H1 (cell line): ENCODE results near the gene LRRC56. TPM values are rescaled to one million over a fixed set of nuclear protein-coding genes. Genes with fewer than 3 reads are reported as not detected.

Experiments used
- CTCF ChIA-PET: fragments of 300-600 bp; sonication (Branson Sonifier 250); formaldehyde crosslinking; loops from one replicate; lab custom pipeline; 2021; ENCODE audit not compliant: partially characterized antibody; lab: Charles Lee
- POLR2A ChIA-PET: fragments of 300-600 bp; sonication (Branson Sonifier 250); formaldehyde crosslinking; loops from one replicate; lab custom pipeline; 2021; ENCODE audit warnings: inconsistent platforms; ENCODE audit not compliant: partially characterized antibody; lab: Charles Lee
- DNase-seq, 2 experiments: peaks; one replicate each; pipeline versions ENCODE4 v3.0.0 to v3.0.0-alpha.2; 2010 to 2022; ENCODE audit warnings: low spot score in 2 of 2, low read depth in 1 of 2, mixed read lengths in 1 of 2
- FAIRE-seq: peaks from 2 replicates; lab custom pipeline; 2011; peaks lifted over from hg19 to GRCh38; lab: Jason Lieb, UNC
- H2AFZ ChIP-seq: 2 replicates; pipeline ENCODE4 v1.8.1; 2012; ENCODE audit warnings: low read length, inconsistent platforms
- H2AK5ac ChIP-seq: 2 replicates; pipeline ENCODE4 v1.6.1; 2013; ENCODE audit warnings: low read depth, low read length
- H2BK120ac ChIP-seq: replicated peaks from 2 replicates; pipeline ENCODE3; 2013; ENCODE audit warnings: low read depth, low read length, inconsistent platforms
- H2BK12ac ChIP-seq: 2 replicates; pipeline ENCODE4 v1.6.1; 2013; ENCODE audit warnings: low read depth, low read length
- H2BK15ac ChIP-seq: 2 replicates; pipeline ENCODE4 v1.6.1; 2013; ENCODE audit warnings: low read length
- H2BK20ac ChIP-seq: 2 replicates; pipeline ENCODE4 v1.6.1; 2013; ENCODE audit warnings: low read length
- H2BK5ac ChIP-seq: 2 replicates; pipeline ENCODE4 v1.6.1; 2013; ENCODE audit warnings: low read depth, low read length
- H3K14ac ChIP-seq: 2 replicates; pipeline ENCODE4 v1.6.1; 2013; ENCODE audit warnings: inconsistent platforms; ENCODE audit not compliant: insufficient read length
- H3K18ac ChIP-seq: 2 replicates; pipeline ENCODE4 v1.6.1; 2013; ENCODE audit warnings: low read length; ENCODE audit errors: extremely low read depth
- H3K23ac ChIP-seq: 2 replicates; pipeline ENCODE4 v1.6.1; 2013; ENCODE audit warnings: inconsistent platforms; ENCODE audit not compliant: insufficient read length
- H3K23me2 ChIP-seq: 2 replicates; pipeline ENCODE4 v1.6.1; 2013; ENCODE audit warnings: low read depth, low read length
- H3K27ac ChIP-seq: 2 replicates; pipeline ENCODE4 v1.6.1; 2011; ENCODE audit warnings: low read depth, low read length, inconsistent platforms
- H3K27me3 ChIP-seq, 4 experiments: replicated peaks in 1 of 4; 1 replicate in 1 of 4; 2 replicates in 3 of 4; pipeline versions ENCODE4 v1.6.1 to v1.8.1; 2011 to 2013; ENCODE audit warnings: low read length in 3 of 4, mild to moderate bottlenecking in 3 of 4, inconsistent platforms in 2 of 4, mixed read lengths in 2 of 4, moderate library complexity in 1 of 4; ENCODE audit not compliant: control insufficient read depth in 3 of 4, insufficient read depth in 3 of 4; ENCODE audit errors: extremely low read depth in 1 of 4
- H3K36me3 ChIP-seq, 4 experiments: 2 replicates each; pipeline versions ENCODE4 v1.6.1 to v1.8.1; 2011 to 2013; ENCODE audit warnings: mild to moderate bottlenecking in 4 of 4, low read length in 3 of 4, moderate library complexity in 2 of 4, control low read depth in 1 of 4, inconsistent platforms in 1 of 4; ENCODE audit not compliant: insufficient read depth in 4 of 4, control insufficient read depth in 2 of 4
- H3K4ac ChIP-seq: replicated peaks from 2 replicates; pipeline ENCODE3; 2013; ENCODE audit warnings: low read length, low read depth, mixed read lengths, inconsistent platforms; ENCODE audit not compliant: insufficient read length
- H3K4me1 ChIP-seq, 4 experiments: replicated peaks in 1 of 4; 1 replicate in 1 of 4; 2 replicates in 3 of 4; pipeline versions ENCODE4 v1.6.1 to v1.8.1; 2011 to 2013; ENCODE audit warnings: low read length in 3 of 4, inconsistent platforms in 2 of 4, mixed read lengths in 1 of 4; ENCODE audit not compliant: insufficient read depth in 4 of 4, control insufficient read depth in 3 of 4
- H3K4me2 ChIP-seq, 2 experiments: 2 replicates each; pipeline versions ENCODE4 v1.6.1 to v1.8.1; 2011 to 2013; ENCODE audit warnings: low read depth in 2 of 2, low read length in 2 of 2, control low read depth in 1 of 2, inconsistent platforms in 1 of 2, mild to moderate bottlenecking in 1 of 2; ENCODE audit not compliant: insufficient read depth in 1 of 2
- H3K4me3 ChIP-seq, 4 experiments: fragments of 200-600, 300-600 bp in 1 of 4; sonication (generic), shearing (Covaris generic), sonication (Bioruptor Twin) in 1 of 4; 2 replicates each; pipeline versions ENCODE4 v1.5.1 to v1.8.1; 2011 to 2016; ENCODE audit warnings: low read length in 4 of 4, low read depth in 3 of 4, control low read depth in 2 of 4, inconsistent platforms in 2 of 4, mild to moderate bottlenecking in 2 of 4, mixed read lengths in 1 of 4, moderate library complexity in 1 of 4; ENCODE audit not compliant: insufficient read depth in 2 of 4; ENCODE audit errors: extremely low read depth in 1 of 4
- H3K56ac ChIP-seq: replicated peaks from 2 replicates; pipeline ENCODE3; 2013; ENCODE audit warnings: low read depth, mild to moderate bottlenecking, mixed read lengths, low read length, inconsistent platforms; ENCODE audit not compliant: insufficient read length
- H3K79me1 ChIP-seq: 2 replicates; pipeline ENCODE4 v1.6.1; 2013; ENCODE audit warnings: low read depth, low read length, control low read depth
- H3K79me2 ChIP-seq, 2 experiments: 2 replicates each; pipeline versions ENCODE4 v1.6.1 to v1.8.1; 2012 to 2013; ENCODE audit warnings: low read length in 2 of 2, mild to moderate bottlenecking in 2 of 2, inconsistent platforms in 1 of 2; ENCODE audit not compliant: insufficient read depth in 2 of 2, control insufficient read depth in 1 of 2
- H3K9ac ChIP-seq, 4 experiments: replicated peaks in 1 of 4; 1 replicate in 1 of 4; 2 replicates in 3 of 4; pipeline versions ENCODE4 v1.6.1 to v1.8.1; 2011 to 2013; ENCODE audit warnings: low read depth in 3 of 4, low read length in 3 of 4, control low read depth in 2 of 4, mild to moderate bottlenecking in 2 of 4, moderate library complexity in 2 of 4, inconsistent platforms in 1 of 4; ENCODE audit errors: extremely low read depth in 1 of 4
- H3K9me3 ChIP-seq, 2 experiments: 2 replicates each; pipeline versions ENCODE4 v1.6.1 to v1.8.1; 2012 to 2013; ENCODE audit warnings: mild to moderate bottlenecking in 2 of 2, moderate library complexity in 2 of 2, control low read depth in 1 of 2, inconsistent platforms in 1 of 2, low read depth in 1 of 2, low read length in 1 of 2, mixed read lengths in 1 of 2; ENCODE audit not compliant: insufficient read depth in 2 of 2
- H4K20me1 ChIP-seq, 2 experiments: replicated peaks in 1 of 2; 2 replicates each; pipeline versions ENCODE3 to v1.8.1; 2011 to 2013; ENCODE audit warnings: inconsistent platforms in 2 of 2, low read length in 2 of 2, mild to moderate bottlenecking in 1 of 2; ENCODE audit not compliant: insufficient read depth in 2 of 2, control insufficient read depth in 1 of 2
- H4K5ac ChIP-seq: 2 replicates; pipeline ENCODE4 v1.6.1; 2013; ENCODE audit warnings: low read length, low read depth, mixed read lengths, inconsistent platforms; ENCODE audit not compliant: insufficient read length
- H4K8ac ChIP-seq: 2 replicates; pipeline ENCODE4 v1.8.0; 2013; ENCODE audit warnings: mild to moderate bottlenecking, moderate library complexity, low read length, inconsistent platforms; ENCODE audit not compliant: insufficient read depth; ENCODE audit errors: extremely low read depth
- H4K91ac ChIP-seq: replicated peaks from 2 replicates; pipeline ENCODE3; 2013; ENCODE audit warnings: low read length, mixed read lengths, inconsistent platforms; ENCODE audit not compliant: insufficient read length
- JUN ChIP-seq: IDR thresholded peaks from 2 replicates; pipeline ENCODE4 v1.6.1; 2011; ENCODE audit warnings: low read depth, mild to moderate bottlenecking, improper control_type of control experiment, low read length
- MAX ChIP-seq: IDR thresholded peaks from 2 replicates; pipeline ENCODE4 v1.6.1; 2012; ENCODE audit warnings: inconsistent platforms
- TBP ChIP-seq: IDR thresholded peaks from 2 replicates; pipeline ENCODE4 v1.6.1; 2011; ENCODE audit warnings: low read depth, low read length, improper control_type of control experiment
- WGBS, 2 experiments: shearing (Covaris generic) in 1 of 2; methylation state at CpG; one replicate each; pipeline versions ENCODE4 v1.1.6 to v1.1.7; 2013 to 2015; ENCODE audit warnings: low lambda C conversion rate in 2 of 2, mixed read lengths in 2 of 2, inconsistent platforms in 1 of 2, low coverage in 1 of 2, missing lambda C conversion rate in 1 of 2; ENCODE audit not compliant: insufficient replicate concordance in 2 of 2, insufficient coverage in 1 of 2, insufficient read length in 1 of 2; ENCODE audit errors: extremely low coverage in 1 of 2, missing lambda C conversion rate in 1 of 2; 5-methylcytosine and 5-hydroxymethylcytosine counted together
- polyA plus RNA-seq, 7 experiments: library from polyadenylated mRNA; depleted of rRNA in 3 of 7; stranded (reverse) in 5 of 7; unstranded in 2 of 7; fragments of >200 nt in 5 of 7; fragments of 200-250 nt in 2 of 7; gene quantifications; 1 replicate in 5 of 7; 2 replicates in 1 of 7; 4 replicates in 1 of 7; pipeline versions ENCODE4 v1.2.1 to v1.2.3, GENCODE V29; 2011 to 2013; ENCODE audit warnings: missing spikeins in 2 of 7, mixed read lengths in 2 of 7
- total RNA-seq: library from RNA; stranded (reverse); fragmentation: NEBNext Ultra II Directional; extraction: Animal tissue kit (Norgen Biotek cat#: 25700); gene quantifications from 2 replicates; pipeline ENCODE4 v1.2.1, GENCODE V29; 2021

Gene LRRC56
- total and polyA plus RNA-seq, 2 of the 8 experiments (the other 6 are each of a cell fraction or from before 2014, with no cell fraction given) = 0.94 to 1.9 TPM

DNA sequence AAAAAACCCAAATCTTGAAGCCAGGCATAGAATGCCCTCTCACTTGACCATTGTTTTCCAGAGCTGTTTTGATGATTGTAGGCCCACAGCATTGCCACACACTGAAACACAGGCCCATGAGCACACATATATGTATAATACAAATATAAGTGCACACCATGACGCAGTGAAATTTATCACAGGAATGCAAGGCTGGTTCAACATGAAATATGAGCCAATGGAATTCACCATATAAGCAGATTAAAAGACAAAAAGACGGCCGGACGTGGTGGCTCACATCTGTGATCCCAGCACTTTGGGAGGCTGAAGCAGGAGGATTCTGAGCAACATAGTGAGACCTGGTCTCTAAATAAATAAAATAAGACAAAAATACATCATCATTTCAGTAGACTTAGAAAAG lies 20.9 kb upstream of the LRRC56 start:
- Histone ChIP-seq H3K9ac (no peak overlapping the region), H3K14ac (no peak overlapping the region), H2AK5ac (no peak overlapping the region), H3K56ac (no peak overlapping the region), H2AFZ (no peak overlapping the region), H3K27ac (no peak overlapping the region), H4K91ac (no peak overlapping the region), H2BK12ac (no peak overlapping the region), H3K79me2 (no peaks in the 10 kb centered on the region), H3K4me3 (no peak overlapping the region), H4K20me1 (no peaks in the 10 kb centered on the region), H3K36me3 (no peaks in the 10 kb centered on the region), H3K23ac (no peak overlapping the region), H3K4me2 (no peak overlapping the region), H3K4me1 (no peaks in the 10 kb centered on the region), H3K18ac (no peak overlapping the region), H3K4ac (no peak overlapping the region), H2BK15ac (no peak overlapping the region), H4K8ac (no peak overlapping the region), H4K5ac (no peak overlapping the region), H3K23me2 (no peaks in the 10 kb centered on the region), H2BK120ac (no peak overlapping the region), H2BK20ac (no peak overlapping the region), H3K79me1 (no peaks in the 10 kb centered on the region), H3K9me3 (peaks cover 4 to 14% of the 10 kb centered on the region in 2 experiments; a peak in 1 of 4 replicates), H3K27me3 (0 out of 7 replicates have a peak, but pooled peaks cover 0 to 3% (median 0%) of the 10 kb centered on the region in 4 experiments), H2BK5ac (no peak overlapping the region)
- FAIRE-seq = no peak
- ChIA-PET CTCF (interaction anchor here (0.8 to 1.7 kb wide), 2 partner anchors 15 to 68 kb away, joined by 3 read pairs; no protein-coding TSS in a partner anchor), POLR2A (interaction anchor here (1.3 kb wide), 2 partner anchors 13 to 148 kb away, joined by 3 to 4 read pairs; no protein-coding TSS in a partner anchor)
- DNase-seq = no peak
- 95% methylated on average over 4 of the region's 4 CpGs; no CpG with 5 or more reads in 1 of the 2 experiments for WGBS, 2 experiments
- TF ChIP-seq TBP (no peak), MAX (no peak), JUN (no peak)
